ENCODE data around the gene POLN.

POLN gene

DNA sequence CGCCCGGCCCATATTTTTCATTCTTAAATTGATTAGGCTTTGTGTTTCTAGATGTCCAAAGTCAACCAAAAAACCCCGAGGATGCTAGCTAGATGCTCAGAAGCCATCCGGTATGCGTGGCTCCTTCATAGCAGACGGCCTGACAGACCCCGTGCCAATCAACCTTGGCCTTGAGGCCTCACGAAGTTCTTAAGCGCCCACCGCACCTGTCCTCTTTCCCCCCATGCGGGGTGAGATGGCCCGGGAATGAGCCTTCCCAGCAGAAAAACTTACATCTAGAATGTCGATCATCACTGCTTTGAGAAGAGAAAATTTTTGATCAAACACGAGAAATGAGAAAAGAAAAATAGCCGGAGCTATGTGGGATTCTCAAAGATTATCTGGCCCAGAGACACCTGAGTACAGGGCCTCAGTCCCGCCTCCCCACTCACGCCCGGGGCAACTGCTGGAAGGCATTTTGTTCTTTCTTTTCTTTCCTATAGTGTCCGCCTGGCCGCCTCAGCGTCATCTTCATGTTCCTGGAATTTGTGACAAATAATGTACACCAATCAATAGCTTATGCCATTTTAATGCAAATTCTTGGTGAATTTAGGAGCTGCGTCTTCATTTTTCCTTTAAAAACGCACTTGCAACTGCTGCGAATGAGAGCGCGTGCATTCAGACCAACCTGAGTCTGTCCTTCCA, 184.4 kb downstream of the POLN start:
- Mint-ChIP-seq H3K9me3 (no peaks in the 10 kb centered on the region), H3K27me3 (ENCODE audit: low read depth) (peaks cover 46% of the 10 kb centered on the region), H3K4me1 (ENCODE audit: low read depth) (peaks cover 3% of the 10 kb centered on the region), H3K27ac (no peak overlapping the region), H3K36me3 (ENCODE audit: low read depth) (no peaks in the 10 kb centered on the region), H3K4me3 (peak overlapping the region; percentile 28)

DNA sequence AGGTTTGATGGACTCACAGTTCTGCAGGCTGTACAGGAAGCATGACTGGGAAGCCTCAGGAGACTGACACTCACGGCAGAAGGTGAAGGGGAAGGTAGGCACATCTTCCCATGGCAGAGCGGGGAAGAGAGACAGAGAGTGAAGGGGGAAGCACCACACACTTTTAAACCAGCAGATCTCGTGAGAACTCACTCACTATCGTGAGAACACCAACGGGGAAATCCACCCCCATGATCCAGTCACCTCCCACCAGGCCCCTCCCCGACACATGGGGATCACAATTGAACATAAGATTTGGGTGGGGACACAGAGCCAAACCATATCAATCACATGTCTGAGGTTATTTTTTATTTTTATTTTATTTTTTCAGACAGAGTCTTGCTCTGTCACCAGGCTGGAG, 187.7 kb downstream of the POLN start:
- no peaks in the 10 kb centered on the region for H3K9me3 Mint-ChIP-seq
- H3K27me3 Mint-ChIP-seq (ENCODE audit: low read depth) = peaks cover 59% of the 10 kb centered on the region
- no peaks in the 10 kb centered on the region for H3K36me3 Mint-ChIP-seq (ENCODE audit: low read depth)
- H3K4me3 Mint-ChIP-seq = no peak overlapping the region
- peaks cover 2% of the 10 kb centered on the region for H3K4me1 Mint-ChIP-seq (ENCODE audit: low read depth)
- no peak overlapping the region for H3K27ac Mint-ChIP-seq

DNA sequence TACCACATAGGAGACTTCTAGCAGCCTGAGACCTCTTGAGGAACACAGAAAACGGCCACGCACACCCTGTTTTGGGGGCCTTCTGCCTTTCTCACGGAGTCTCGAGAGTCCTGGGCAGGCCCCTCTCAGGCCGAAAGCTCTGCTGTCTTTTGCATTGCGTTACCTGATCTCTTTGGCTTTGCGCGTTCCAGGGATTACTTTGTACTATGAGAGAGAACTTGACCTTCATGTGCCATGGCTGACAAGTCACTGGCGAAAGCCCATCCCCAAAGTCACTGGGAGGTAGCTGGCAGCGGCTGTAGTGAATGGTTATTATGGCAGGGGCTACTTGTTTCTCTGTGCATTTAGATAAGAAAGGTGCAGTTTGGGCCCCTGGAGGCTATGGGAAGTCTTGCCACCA, 190.8 kb downstream of the POLN start:
- no peaks in the 10 kb centered on the region for H3K36me3 Mint-ChIP-seq (ENCODE audit: low read depth)
- H3K27ac Mint-ChIP-seq = no peak overlapping the region
- peaks cover 45% of the 10 kb centered on the region for H3K27me3 Mint-ChIP-seq (ENCODE audit: low read depth)
- H3K4me3 Mint-ChIP-seq = no peak overlapping the region
- H3K4me1 Mint-ChIP-seq (ENCODE audit: low read depth) = no peaks in the 10 kb centered on the region
- no peaks in the 10 kb centered on the region for H3K9me3 Mint-ChIP-seq

DNA sequence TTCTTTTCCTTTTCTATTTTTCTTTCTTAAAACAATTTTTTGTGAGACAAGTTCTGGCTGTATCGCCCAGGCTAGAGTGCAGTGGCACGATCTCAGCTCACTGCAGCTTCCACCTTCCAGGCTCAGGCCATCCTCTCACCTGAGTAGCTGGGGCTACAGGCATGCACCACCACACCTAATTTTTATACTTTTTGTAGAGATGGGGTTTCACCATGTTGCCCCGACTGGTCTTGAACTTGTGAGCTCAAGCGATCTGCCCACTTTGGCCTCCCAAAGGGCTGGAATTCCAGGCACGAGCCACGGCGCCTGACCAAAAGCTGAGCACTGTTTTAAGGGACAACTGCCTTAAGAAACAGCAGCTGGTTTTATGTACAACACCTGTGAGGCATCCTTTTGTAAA, 192.1 kb downstream of the POLN start:
- H3K4me1 Mint-ChIP-seq (ENCODE audit: low read depth) = no peaks in the 10 kb centered on the region
- H3K27me3 Mint-ChIP-seq (ENCODE audit: low read depth) = peaks cover 42% of the 10 kb centered on the region
- no peaks in the 10 kb centered on the region for H3K36me3 Mint-ChIP-seq (ENCODE audit: low read depth)
- H3K9me3 Mint-ChIP-seq = no peaks in the 10 kb centered on the region
- no peak overlapping the region for H3K27ac Mint-ChIP-seq
- no peak overlapping the region for H3K4me3 Mint-ChIP-seq

DNA sequence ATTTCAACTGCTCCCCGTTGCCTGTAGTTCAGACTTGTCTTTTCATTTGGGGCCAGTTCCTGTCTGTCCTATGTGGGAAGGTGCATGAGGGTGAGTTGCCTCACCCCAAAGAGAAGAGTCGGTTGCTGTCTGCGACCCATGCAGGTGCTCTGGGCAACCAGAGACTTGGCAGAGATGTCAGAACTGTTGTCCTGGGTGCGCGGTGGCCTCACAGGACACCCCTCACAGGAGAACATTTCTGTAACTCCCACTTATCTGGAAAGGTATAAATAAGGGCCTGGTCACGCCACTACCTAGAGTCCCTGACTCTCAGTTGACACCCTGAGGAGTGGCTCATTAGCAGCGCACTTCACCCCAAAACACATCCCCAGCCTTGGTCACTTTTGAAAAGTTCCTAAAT, 192.5 kb downstream of the POLN start:
- no peak overlapping the region for H3K27ac Mint-ChIP-seq
- no peaks in the 10 kb centered on the region for H3K4me1 Mint-ChIP-seq (ENCODE audit: low read depth)
- H3K36me3 Mint-ChIP-seq (ENCODE audit: low read depth) = no peaks in the 10 kb centered on the region
- H3K27me3 Mint-ChIP-seq (ENCODE audit: low read depth) = peaks cover 42% of the 10 kb centered on the region
- H3K9me3 Mint-ChIP-seq = no peaks in the 10 kb centered on the region
- H3K4me3 Mint-ChIP-seq = no peak overlapping the region

DNA sequence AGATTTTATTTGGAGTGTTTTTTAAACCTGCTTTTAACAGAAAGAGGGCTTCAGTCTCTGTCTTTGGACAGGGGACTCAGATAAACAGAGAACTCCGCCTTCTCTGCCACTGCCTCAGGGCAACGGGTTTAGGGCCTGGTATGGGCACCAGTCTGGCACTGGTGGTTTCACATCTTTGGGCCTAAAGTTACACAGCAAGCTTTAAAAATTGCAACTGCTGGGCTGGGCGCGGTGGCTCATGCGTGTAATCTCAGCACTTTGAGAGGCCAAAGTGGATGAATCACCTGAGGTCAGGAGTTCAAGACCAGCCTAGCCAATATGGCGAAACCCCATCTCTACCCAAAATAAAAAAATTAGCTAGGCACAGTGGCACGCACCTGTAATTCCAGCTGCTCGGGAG, 193.1 kb downstream of the POLN start:
- Mint-ChIP-seq H3K4me3 (no peak overlapping the region), H3K9me3 (no peaks in the 10 kb centered on the region), H3K27ac (no peak overlapping the region), H3K4me1 (ENCODE audit: low read depth) (no peaks in the 10 kb centered on the region), H3K36me3 (ENCODE audit: low read depth) (no peaks in the 10 kb centered on the region), H3K27me3 (ENCODE audit: low read depth) (peaks cover 36% of the 10 kb centered on the region)

DNA sequence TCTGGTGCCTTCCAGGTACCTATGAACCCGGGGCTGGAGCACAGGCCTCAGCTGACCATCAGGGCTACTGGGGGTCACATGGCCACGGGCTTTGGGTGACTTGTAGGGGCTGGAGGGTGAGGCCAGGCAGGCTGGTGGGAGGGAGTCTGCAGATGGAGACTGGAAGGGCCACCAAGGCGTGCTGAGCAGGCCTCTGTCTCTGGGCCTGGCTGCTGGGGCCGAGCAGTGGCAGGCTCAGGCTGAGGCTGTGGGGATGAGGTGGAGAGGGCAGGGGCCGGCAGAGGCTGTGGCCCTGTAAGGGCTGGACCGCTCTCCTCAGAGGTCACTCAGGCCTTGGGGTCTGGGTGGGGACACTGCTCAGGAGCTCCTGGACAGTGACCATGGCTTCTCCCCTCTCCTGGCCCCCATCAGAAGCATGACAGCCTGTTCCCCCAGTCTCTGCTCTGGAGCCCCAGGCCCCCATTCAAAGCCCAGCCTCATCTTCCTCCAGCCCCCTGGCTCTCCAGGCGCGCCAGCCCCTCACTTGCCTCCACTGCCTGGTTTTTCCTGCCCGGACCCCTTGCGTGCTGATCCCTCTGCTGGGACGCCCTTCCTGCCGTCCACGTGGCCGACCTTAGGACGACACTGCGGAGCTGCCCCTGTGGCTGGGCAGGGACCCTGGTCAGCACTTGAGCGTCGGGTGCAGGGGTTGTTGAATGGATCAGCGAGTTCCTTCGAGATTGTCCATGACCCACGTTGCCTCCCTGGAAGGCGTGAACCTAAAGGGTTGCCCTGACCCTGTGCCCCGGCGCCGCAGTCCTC, 193.9 kb downstream of the POLN start:
- H3K4me3 Mint-ChIP-seq = no peak overlapping the region
- peaks cover 32% of the 10 kb centered on the region for H3K27me3 Mint-ChIP-seq (ENCODE audit: low read depth)

DNA sequence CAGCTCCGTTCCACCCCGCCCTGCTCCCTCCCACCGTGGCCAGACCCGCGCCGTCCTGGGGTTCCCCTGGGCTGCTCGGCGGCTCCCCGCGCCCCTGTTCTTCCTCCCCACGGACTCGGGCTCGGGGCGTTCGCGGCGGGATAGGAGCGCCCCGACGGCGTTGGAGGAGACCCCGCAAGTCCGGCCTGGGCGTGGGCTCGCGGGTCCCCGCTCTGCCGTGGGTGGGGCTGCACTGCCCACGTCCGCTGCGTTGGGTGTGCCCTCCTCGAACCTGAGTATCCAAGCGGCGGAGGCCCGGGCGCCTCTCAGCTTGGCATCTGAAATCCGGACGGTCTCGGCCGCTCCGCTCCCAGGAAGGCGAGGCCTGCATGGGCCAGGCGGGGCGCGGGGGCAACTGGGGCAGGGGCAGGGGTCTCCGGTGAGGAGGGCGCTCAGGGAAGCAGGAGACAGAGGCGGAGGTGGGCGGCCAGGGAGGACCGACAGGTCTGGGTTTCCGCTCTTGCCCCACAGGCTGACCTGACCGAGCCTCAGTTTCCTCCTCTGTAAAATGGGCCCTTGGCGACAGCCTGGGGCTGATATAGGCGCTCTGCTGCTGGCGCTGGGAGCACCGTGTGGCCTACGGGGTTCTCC, 194.8 kb downstream of the POLN start:
- H3K36me3 Mint-ChIP-seq (ENCODE audit: low read depth) = no peaks in the 10 kb centered on the region
- H3K9me3 Mint-ChIP-seq = no peaks in the 10 kb centered on the region
- no peak overlapping the region for H3K4me3 Mint-ChIP-seq
- no peaks in the 10 kb centered on the region for H3K4me1 Mint-ChIP-seq (ENCODE audit: low read depth)
- no peak overlapping the region for H3K27ac Mint-ChIP-seq
- H3K27me3 Mint-ChIP-seq (ENCODE audit: low read depth) = peaks cover 25% of the 10 kb centered on the region

More for the DNA sequence above, 193.9 kb downstream of the POLN start:
- Mint-ChIP-seq H3K4me1 (ENCODE audit: low read depth) (no peaks in the 10 kb centered on the region), H3K9me3 (no peaks in the 10 kb centered on the region), H3K27ac (no peak overlapping the region), H3K36me3 (ENCODE audit: low read depth) (no peaks in the 10 kb centered on the region)

DNA sequence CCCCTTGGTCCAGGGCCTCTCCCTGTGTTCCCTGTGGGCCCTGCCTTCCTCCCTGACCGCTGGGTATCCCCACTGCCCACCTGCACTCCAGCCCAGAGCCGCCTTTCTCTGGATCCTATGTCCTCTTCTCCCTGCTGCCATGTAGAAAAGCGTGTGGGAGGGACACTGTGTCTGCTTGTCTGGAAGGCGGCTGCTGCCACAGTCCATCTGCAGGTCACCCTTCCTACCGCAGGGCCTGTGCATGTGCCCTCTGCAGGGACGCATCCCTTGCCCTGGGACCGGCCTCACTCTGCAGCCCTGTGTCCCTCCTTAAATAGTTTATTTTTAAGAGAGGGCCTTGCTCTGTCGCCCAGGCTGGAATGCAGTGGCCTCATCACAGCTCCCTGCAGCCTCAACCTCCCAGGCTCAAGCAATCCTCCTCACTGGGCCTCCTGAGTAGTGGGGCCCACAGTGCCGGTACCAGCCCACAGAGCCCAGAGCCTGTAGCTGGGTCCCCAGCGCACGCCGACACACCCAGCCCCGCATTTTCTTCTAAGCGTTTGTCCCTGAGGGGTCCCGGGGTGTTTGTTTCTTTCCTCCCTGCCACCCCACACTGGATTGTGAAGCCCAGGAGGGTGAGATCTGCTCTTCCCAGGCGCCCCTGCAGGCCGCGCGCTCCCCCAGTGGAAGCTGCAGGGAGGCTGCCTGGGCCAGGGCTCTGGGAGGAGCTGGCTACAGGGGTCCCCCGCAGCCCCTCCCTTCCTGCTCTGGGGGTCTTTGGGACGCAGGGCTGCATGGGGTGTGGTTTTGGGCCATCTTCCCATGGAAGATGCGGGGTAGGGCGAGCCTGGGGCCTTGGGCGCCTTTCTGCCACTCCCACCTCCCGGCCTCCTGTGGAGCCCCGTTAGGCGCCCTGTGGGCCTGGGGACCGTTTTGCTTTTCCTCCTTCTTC, 195.6 kb downstream of the POLN start:
- H3K27me3 Mint-ChIP-seq (ENCODE audit: low read depth) = peaks cover 23% of the 10 kb centered on the region
- no peaks in the 10 kb centered on the region for H3K9me3 Mint-ChIP-seq
- no peaks in the 10 kb centered on the region for H3K36me3 Mint-ChIP-seq (ENCODE audit: low read depth)
- H3K27ac Mint-ChIP-seq = no peak overlapping the region
- H3K4me1 Mint-ChIP-seq (ENCODE audit: low read depth) = no peaks in the 10 kb centered on the region
- no peak overlapping the region for H3K4me3 Mint-ChIP-seq

DNA sequence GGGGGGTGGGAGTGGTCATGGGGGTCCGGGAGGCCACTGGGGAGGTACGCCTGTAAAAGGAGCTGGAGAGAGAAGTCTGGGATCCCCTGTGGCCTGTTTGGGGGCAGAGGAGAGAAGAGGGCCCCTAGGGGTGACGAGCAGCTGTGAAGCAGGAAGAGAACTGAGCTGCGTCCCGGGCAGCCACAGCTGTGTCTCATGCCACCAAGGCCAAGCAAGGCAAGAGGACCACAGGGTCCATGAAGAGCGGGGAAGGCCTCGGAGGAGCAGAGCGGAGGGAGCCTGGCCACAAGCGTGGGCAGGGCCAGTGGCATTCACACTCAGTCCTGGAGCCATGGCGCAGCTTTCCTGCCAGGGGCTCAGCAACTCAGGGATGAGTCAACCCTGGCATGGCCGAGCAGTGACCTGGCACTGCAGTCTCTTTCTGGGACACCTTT, 196.4 kb downstream of the POLN start:
- no peaks in the 10 kb centered on the region for H3K36me3 Mint-ChIP-seq (ENCODE audit: low read depth)
- H3K4me1 Mint-ChIP-seq (ENCODE audit: low read depth) = no peaks in the 10 kb centered on the region
- H3K4me3 Mint-ChIP-seq = no peak overlapping the region
- no peak overlapping the region for H3K27ac Mint-ChIP-seq
- H3K27me3 Mint-ChIP-seq (ENCODE audit: low read depth) = peaks cover 15% of the 10 kb centered on the region
- no peaks in the 10 kb centered on the region for H3K9me3 Mint-ChIP-seq

DNA sequence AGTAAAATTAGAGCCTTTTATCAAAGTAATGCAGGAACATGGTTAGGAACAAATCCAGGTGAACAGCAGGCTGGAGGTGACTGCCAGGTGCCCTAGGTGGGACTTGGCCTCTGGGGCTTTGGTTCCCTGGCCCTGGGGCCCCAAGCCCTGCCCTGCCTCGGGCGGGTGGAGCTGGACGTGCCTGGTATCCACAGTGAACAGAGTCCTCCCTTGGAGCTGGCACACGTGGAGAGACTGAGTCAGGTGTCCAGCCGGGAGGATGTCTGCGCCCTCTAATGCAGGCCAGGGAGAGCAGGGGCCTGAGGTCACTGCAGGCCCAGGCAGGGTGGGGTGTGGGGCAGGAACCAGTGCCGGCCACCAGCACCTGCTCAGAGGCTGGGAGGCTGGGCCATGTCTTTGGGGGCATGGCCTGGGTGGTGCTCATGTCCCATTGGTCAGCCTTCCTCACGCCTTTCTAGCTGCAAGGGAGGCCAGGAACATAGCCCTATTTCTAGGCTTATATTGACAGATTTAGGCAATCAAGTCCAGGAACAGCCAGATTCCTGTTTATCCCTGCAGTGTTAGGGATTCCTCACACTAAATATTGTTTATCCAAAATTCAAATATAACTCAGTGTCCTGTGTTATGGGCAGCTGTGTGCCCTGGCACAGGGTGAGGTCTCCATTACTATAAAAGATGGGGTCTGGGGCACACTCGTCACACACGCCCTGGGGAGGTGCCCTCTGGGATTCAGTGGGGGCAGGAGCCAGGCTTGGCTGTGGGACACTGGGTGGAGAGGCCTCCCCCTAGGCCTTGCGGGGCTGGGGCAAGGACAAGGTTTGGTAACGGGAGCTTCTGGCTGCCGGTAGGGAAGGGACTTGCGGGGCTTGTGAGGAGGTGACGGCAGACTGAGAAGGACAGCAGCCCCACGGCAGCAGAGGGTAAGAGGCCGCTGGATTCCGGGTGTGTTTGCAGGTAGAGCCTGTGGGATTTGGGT, 197.1 kb downstream of the POLN start:
- Mint-ChIP-seq H3K4me1 (ENCODE audit: low read depth) (peaks cover 2% of the 10 kb centered on the region), H3K27ac (no peak overlapping the region), H3K27me3 (ENCODE audit: low read depth) (peaks cover 18% of the 10 kb centered on the region), H3K36me3 (ENCODE audit: low read depth) (no peaks in the 10 kb centered on the region), H3K9me3 (no peaks in the 10 kb centered on the region), H3K4me3 (no peak overlapping the region)

DNA sequence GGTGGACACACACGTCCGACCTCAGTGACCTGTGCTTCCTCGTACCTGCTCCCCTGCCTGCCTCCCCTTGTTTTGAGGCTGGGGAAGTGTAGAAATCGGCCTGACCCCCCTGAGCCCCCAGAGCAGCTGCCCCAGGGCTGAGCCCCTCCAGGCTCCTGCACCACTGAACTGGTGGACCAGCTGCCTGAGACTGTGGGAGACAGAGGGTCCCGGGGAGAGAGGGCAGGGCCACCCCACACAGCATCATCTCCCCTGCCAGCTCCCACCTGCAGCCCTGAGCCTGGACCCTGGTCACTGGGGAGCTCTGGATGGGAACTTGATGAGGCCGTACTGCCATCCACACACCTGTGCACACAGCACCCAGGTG, 197.8 kb downstream of the POLN start:
- Mint-ChIP-seq H3K36me3 (ENCODE audit: low read depth) (no peaks in the 10 kb centered on the region), H3K4me1 (ENCODE audit: low read depth) (peaks cover 2% of the 10 kb centered on the region), H3K27me3 (ENCODE audit: low read depth) (peaks cover 21% of the 10 kb centered on the region), H3K4me3 (no peak overlapping the region), H3K27ac (no peak overlapping the region), H3K9me3 (no peaks in the 10 kb centered on the region)

DNA sequence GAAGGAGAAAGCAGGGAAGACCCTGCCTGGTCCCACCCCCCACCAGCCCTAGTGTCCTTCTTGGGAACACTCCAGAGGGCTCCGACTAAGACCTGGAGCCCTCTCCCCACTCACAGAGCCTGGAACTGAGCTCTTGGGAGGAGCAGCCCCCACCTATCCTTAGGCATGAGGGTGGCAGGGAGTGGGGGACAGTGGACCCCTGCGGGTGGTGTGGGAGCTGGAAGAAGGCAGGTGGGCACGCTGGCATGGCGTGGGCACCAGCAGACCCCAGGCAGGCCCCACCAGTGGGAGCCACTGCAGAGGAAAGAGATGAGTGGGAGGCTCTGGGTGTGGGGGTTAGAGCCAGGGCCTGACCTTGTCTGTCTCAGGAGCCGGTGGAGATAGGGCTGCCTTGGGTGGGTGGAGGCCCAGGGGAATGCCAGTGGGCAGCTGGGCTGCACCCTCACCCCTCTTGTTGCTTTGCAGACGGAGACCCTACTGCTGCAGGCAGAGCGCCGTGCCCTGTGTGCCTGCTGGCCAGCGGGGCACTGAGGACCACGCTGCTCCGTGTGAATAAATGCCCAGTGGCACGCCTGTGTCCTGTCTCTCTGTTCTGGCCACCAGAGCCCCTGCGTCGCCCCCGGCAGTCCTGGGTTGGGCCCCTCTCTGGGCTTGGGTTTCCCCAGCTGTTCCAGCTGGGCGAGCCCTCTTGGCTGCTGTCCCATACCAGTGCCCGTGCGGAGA, 198.4 kb downstream of the POLN start:
- Mint-ChIP-seq H3K9me3 (no peaks in the 10 kb centered on the region), H3K27ac (no peak overlapping the region), H3K4me3 (no peak overlapping the region), H3K36me3 (ENCODE audit: low read depth) (no peaks in the 10 kb centered on the region), H3K27me3 (ENCODE audit: low read depth) (peaks cover 25% of the 10 kb centered on the region), H3K4me1 (ENCODE audit: low read depth) (peaks cover 4% of the 10 kb centered on the region)
